ENCODE results near the gene CACNA1B. TPM values are rescaled to one million over a fixed set of nuclear protein-coding genes. Genes with fewer than 3 reads are reported as not detected.

Gene CACNA1B
- total RNA-seq, 1 experiment from 2014 or later: 7.8 TPM

GRCh38 chr9:138064547-138064946 lies 187.0 kb downstream of the CACNA1B start:
- H3K27ac ChIP-seq (ENCODE audit: insufficient read length, low read depth, low read length): no peak overlapping the region
- H3K27ac Mint-ChIP-seq: no peak overlapping the region
- no CpG with 5 or more reads among the region's 7 CpGs for WGBS (ENCODE audit: extremely low coverage, insufficient read length, low lambda C conversion rate)

More at GRCh38 chr9:138064547-138064946, 187.0 kb downstream of the CACNA1B start:
- Mint-ChIP-seq H3K36me3 (ENCODE audit: insufficient read depth in 1 of 3, low read depth in 3 of 3) (peaks cover 29 to 41% (median 34%) of the 10 kb centered on the region in 3 experiments), H3K9me3 (no peaks in the 10 kb centered on the region), H3K4me1 (peaks cover 28 to 30% of the 10 kb centered on the region in 2 experiments), H3K4me3 (no peak overlapping the region), H3K27me3 (ENCODE audit: low read depth) (no peaks in the 10 kb centered on the region)
- H4K5ac ChIP-seq (ENCODE audit: insufficient read length, low read depth, low read length): no peak overlapping the region
- no peak overlapping the region for H2BK12ac ChIP-seq (ENCODE audit: insufficient read length, low read depth, low read length)
- TF ChIP-seq CTCF (conservative IDR thresholded peaks at IDR 0.05): no peak
- H4K8ac ChIP-seq (replicated peaks; ENCODE audit: insufficient read length, low read depth, low read length): no peak overlapping the region
- H2BK120ac ChIP-seq (ENCODE audit: low read depth, low read length, poor library complexity, severe bottlenecking): no peak overlapping the region
- peaks cover 4% of the 10 kb centered on the region for H3K9me3 ChIP-seq (ENCODE audit: control insufficient read depth, low read depth, low read length)
- H3K79me1 ChIP-seq (ENCODE audit: insufficient read depth, low read depth, low read length, poor library complexity, severe bottlenecking): no peaks in the 10 kb centered on the region
- no peak overlapping the region for H2BK20ac ChIP-seq (ENCODE audit: low read depth, low read length, poor library complexity, severe bottlenecking)
- no peak overlapping the region for H3K9ac ChIP-seq (ENCODE audit: extremely low read depth, insufficient read length, low read length)
- DNase-seq: peak; percentile 6
- H3K4me2 ChIP-seq (ENCODE audit: insufficient read depth, insufficient read length, low read length): no peak overlapping the region
- no peak overlapping the region for H2BK5ac ChIP-seq (ENCODE audit: insufficient read length, low read length)
- no peak overlapping the region for H3K4ac ChIP-seq (ENCODE audit: low read depth, low read length)
- H3K56ac ChIP-seq (ENCODE audit: insufficient read length, low read depth, low read length): no peak overlapping the region
- H4K91ac ChIP-seq (ENCODE audit: insufficient read length, low read depth, low read length): no peak overlapping the region
- no peak overlapping the region for H2BK15ac ChIP-seq (ENCODE audit: low read depth, low read length)
- H3K79me2 ChIP-seq (ENCODE audit: insufficient read depth, low read length): no peaks in the 10 kb centered on the region
- H3K27me3 ChIP-seq (ENCODE audit: insufficient read depth, low read length): no peaks in the 10 kb centered on the region
- no peak overlapping the region for H3T11ph ChIP-seq (ENCODE audit: low read length)
- no peak overlapping the region for H2AK5ac ChIP-seq (ENCODE audit: insufficient read length, low read length)
- no peak overlapping the region for H3K23ac ChIP-seq (ENCODE audit: insufficient read length, low read depth, low read length)
- H3K23me2 ChIP-seq (ENCODE audit: insufficient read length, low read depth, low read length, poor library complexity, severe bottlenecking): peaks cover 1% of the 10 kb centered on the region
- H3K4me1 ChIP-seq (ENCODE audit: insufficient read depth, low read length): no peaks in the 10 kb centered on the region; the same call in 1 of the 2 replicates
- H2AFZ ChIP-seq (ENCODE audit: low read length): no peak overlapping the region
- H3K14ac ChIP-seq (ENCODE audit: insufficient read depth, low read length): no peak overlapping the region
- no peaks in the 10 kb centered on the region for H4K20me1 ChIP-seq (ENCODE audit: control insufficient read depth, insufficient read depth, insufficient read length)
- H3K18ac ChIP-seq (ENCODE audit: insufficient read length, low read depth, low read length): no peak overlapping the region
